Inferior parietal cortex (tissue), 1 donor: Measurements from ENCODE around the gene NAV1.
"Not testable (repeated sequence)": the region's sequence is repeated elsewhere in the genome, so short reads cannot be mapped to it uniquely, and the experiment has no call there.

ENCODE experiments used
- DNase-seq: peaks from one replicate; pipeline ENCODE4 v3.0.0-alpha.2; 2016; ENCODE audit errors: extremely low spot score

The NAV1 gene

DNA sequence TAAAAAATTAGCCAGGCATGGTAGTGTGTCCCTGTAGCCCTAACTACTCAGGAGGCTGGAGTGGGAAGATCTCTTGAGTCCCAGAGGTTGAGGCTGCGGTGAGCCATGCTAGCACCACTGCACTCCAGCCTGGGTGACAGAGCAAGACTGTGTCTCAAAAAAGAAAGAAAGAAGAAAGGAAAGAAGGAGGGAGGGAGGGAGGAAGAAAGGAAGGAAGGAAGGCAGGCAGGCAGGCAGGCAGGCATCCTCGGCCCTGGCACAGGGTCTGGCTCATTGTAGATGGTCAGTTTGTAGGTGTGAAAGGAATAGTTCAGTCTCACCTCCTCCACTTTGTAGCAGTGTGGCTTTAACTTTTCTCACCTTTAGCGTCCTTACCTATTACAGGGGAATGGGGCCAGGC is 25.0 kb downstream of the NAV1 start:
- DNase-seq: no peak

DNA sequence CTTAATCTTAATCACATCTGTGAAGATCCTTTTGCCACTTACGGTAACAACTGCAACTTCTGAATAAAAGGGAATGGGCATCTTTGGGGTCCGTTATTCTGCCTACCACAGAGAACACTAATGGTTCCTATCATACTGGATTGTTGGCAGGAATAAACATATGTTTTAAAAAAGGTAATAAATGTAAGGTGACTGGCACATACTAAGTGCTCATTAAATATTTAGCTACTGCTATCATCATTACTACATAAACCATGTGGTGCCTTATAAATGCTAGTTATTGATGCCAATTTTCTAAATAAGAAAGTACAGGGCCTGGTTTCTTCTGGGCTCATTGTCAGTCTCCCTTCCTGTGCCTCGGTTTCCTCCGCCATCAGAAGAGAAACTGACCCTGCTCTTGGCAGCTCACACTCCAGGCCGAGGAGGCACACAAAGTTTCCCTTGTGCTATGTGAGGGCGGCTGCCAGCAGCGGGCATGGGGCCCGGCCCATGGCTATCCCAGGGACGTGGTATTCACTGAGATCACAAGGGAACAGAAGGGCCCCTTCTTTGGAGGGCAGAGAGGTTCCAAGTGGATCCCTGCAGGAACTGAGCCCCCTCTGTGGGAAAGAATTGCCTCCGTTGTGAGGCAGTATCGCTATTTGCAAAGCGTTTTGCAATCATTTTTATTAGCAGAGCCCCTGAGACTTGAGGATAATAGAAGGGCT is 26.2 kb downstream of the NAV1 start:
- DNase-seq: peak; percentile 89

DNA sequence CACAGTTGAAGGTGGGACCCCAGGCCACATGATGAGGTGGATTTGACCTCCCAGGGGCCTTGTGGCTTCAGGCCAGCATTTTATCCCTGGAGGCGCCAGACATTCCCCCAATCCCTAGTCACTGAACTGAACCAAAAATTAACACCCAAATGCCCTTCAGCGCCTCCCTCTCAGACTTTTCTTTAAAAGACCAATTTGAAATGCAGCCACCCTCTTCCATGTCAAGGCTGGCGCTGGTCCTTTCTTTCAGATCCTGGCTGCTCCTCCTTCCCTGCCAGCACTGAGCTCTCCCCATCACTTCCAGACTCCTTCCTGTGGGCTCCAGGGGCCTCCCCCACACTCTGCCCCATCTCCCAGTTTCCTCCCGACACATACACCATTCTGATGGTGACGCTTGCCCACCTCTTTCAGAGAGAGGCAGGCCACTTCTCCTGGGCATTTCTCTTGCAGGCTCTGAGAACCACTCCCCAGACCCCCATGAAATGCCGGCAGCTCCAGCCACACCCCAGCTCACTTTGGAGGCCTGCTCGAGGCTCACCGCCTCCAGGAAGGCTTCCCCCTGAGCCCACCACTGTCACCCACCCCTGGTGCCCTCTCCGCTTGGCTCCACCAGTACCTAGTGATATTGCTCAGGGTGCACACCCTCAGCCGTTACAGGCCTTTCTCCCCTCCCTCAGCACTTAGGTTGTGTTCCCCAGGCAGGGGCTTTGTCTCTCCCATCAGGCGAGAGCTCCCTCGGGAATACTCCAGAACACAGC is 27.0 kb downstream of the NAV1 start:
- DNase-seq: peak; percentile 56

DNA sequence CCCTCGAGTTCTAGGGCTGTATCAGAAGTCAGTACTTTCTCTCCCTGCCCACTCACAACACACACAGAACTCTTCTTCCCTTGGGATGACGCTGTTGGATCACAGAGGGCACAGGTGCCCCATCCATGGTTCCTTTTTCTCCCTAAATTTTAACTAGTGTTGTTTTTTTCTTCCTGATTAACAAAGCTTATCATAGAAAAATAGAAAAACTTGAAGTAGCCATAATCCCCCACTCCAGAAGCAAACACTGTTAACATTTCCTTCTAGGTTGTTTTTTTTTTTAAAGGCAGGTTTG is 27.5 kb downstream of the NAV1 start:
- DNase-seq: no peak

DNA sequence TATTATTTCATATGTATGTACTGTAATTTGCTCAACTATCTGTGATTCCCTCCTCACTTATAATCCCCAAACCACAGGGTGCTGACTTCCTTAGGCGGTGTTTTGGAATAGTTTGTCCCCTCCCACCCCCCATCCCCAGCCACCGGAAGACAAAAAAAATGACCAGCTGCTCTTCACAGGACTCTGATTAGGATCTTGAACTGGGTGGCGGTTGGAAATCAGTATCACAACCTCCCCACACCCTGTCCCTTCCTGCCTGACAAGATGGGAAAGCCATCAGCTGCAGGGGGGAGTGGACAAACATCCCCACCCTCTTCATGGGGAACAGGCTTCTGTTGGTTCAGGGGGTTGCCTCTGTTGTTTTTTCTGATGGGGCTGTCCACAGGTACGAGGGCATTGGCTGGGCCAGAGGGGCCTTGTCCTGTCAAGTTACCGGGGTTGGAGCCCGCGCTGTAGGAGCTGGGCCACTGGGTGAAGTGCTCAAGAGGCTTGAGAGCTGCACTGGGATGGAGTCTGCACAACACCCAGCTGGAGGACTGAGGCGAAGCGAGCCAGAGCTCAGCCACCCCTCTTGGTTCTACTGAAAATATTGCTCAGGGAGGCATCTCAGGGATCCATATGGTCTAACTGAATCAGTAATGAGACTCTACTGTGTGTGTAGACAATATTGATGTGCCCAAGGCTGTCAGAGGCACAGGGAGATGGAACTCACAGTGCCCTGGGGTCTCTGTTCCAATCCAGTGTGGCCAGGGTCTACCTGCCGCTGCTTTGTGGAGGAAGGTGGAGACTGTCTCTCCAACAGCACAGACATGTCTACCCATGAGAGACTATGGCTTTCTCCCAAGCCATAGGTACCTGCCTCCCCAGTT is 28.2 kb downstream of the NAV1 start:
- DNase-seq: no peak

DNA sequence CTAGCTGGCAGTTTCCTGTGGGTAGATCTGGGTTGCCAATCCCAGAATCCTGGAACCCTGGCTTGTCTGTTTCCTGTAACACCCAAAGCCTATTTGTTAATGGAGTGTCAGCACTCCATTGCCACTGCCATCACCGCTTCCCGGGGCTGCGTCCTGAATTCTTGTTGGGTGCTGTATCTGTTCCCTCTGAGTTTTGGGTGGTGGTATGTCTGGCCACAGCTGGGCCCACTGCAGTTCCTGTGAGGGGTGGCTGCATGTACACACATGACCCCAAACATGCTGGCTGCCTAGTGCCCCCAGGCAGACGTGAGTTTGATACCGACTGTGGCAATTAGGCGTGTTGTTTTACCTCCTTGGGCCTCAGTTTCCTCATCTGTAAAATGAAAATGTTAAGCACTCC is 29.3 kb downstream of the NAV1 start:
- no peak for DNase-seq

DNA sequence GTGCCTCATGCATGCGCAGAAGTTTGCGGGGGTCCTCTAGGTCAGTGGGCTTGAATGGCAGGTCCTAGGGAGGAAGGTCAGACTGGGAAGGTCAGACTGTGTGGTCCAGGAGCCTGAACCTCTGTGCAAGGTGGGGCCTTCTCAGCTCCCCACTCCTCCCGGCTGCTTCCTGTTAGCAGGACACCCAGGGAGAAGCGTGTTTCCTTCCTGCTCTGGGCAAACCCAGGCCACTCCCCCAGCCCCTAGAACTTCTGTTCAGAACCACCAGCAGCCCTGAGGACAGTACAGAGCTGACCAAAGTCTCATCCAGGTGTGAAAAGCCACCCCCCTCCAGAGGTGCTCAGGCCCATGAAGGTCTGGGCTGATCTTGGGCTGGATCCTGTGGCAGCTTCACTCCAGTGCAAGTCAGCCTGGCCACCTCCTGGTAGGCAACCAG is 29.9 kb downstream of the NAV1 start:
- no peak for DNase-seq

DNA sequence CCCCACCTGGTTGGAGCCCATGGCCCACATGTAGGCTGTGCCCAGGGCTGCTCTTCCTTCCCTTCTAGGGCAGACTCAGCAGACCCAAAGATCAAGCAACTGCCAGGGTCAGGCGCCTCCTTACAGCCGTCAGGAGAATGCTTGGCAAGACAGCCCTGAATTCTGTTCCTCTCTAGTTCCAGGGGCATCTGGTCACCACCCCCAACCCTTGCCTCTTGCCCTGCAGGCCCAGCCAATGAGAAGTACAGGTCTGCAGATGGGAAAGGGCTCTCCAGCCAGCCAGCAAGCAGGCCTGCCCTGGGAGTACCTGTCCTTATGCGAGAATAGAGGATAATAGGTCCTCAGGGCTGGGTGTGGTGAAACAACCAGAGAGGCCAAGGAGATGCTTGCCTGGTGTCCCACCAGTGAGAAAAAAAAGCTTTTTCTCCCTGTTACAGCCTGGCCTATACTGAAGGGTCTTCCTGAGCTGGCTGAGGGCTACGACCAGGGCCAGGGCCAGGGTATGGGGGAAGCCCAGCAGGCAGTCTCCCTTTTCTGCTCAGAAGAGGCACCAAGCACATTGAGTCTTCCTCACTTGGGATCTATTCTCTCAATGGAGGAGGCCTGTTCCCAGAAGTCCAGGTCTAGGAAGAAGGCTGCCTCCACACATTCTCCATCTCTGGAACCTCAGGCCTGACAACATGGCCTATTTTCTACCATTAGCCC is 31.4 kb downstream of the NAV1 start:
- DNase-seq: no peak

DNA sequence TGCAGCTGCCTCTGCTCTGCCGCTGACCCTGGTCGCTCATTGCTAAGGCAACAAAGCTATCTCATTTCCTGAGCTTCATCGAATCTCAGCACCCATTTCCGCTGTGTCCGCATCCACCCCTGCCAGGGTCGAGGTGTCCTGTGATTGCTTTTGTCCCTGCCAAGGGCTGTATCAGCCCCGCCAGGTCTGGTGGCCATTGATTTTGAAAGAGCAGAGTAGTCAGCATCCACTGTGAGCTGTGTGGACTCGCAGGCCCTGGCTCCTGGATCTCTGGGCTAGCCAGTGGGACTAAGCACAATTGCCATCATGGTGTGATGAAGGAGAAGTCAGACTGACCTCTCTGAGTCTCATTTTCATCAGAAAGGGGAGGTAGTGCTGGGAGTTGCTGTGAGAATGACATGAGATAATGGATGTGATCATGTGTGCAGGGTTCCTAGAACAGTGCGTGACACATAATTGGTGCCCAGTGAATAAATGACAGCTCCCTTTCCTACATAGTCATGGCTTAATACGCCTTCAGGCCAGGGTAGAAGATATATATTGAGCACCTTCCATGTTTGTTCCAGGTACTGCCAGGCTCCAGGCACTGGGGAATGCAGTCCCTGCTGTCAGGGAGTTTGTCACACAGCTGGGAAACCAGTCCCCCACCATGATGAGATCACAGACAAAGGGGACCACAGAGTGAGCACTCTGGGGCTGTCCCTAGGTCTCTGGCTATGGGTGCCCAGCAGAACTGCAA is 32.1 kb downstream of the NAV1 start:
- DNase-seq: no peak

DNA sequence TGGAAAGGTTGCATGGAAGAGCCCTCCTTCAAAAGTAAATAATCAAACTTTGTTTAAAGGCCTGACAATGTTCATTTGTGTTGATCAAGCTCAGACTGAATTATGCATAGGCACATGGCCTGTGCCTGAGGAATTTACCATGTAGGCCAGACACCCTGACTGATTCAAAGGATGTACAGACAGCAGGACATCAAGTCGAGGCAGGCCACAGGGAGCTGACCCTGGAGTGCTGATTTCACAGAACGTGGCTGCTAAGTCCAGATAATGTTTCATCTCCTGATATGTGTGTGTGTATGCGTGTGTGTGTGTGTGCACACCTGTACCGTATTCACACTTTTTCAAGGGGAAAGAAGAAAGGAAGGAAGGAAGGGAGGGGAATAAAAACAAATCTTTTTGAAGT is 34.1 kb downstream of the NAV1 start:
- DNase-seq: no peak

DNA sequence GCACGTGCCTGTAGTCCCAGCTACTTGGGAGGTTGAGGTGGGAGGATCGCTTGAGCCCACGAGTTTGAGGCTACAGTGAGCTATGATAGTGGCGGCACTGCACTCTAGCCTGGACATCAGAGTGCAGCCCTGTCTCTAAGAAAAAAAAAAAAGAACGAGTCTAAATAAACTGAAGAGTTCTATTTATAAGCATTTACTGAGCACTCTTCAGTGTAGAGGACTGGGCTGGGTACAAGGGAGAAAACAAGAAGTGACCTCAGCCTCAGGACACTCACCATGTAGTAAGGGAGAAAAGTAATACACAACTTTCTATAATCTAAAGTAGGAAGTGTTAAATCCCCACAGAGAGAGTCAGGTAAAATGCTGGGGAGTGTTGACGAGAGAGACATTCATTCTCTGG is 35.0 kb downstream of the NAV1 start:
- no peak for DNase-seq

DNA sequence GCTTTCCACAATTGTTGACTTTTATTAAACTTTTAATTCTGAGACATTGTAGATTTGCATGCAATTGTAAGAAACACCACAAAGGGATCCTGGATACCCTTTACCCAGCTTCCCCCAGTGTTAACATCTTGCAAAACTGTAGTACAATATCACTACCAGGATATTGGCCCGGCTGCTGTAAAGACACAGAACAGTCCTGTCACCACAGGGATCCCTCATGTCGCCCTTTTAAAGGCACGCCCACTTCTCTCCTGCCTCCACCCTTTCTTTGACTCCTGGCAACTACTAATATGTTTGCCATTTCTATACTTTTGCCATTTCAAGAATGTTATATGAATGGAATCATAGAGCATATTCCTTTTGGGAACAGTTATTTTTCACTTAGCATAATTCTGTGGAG is 37.0 kb downstream of the NAV1 start:
- no peak for DNase-seq

DNA sequence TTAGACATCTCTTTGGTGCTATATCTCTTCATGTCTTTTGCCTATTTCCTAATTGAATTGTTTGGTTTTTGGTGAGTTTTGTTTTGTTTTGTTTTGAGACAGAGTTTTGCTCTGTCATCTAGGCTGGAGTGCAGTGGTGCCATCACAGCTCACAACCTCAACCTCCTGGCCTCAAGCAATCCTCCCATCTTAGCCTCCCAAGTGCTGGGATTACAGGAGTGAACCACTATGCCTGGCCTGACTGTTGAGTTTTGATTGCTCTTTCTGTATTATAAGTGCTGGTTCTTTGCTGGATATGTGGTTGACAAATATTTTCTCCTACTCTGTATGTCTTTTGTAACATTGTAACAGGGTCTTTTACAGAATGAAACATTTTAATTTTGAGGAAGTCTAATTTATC is 38.0 kb downstream of the NAV1 start:
- DNase-seq: no peak

DNA sequence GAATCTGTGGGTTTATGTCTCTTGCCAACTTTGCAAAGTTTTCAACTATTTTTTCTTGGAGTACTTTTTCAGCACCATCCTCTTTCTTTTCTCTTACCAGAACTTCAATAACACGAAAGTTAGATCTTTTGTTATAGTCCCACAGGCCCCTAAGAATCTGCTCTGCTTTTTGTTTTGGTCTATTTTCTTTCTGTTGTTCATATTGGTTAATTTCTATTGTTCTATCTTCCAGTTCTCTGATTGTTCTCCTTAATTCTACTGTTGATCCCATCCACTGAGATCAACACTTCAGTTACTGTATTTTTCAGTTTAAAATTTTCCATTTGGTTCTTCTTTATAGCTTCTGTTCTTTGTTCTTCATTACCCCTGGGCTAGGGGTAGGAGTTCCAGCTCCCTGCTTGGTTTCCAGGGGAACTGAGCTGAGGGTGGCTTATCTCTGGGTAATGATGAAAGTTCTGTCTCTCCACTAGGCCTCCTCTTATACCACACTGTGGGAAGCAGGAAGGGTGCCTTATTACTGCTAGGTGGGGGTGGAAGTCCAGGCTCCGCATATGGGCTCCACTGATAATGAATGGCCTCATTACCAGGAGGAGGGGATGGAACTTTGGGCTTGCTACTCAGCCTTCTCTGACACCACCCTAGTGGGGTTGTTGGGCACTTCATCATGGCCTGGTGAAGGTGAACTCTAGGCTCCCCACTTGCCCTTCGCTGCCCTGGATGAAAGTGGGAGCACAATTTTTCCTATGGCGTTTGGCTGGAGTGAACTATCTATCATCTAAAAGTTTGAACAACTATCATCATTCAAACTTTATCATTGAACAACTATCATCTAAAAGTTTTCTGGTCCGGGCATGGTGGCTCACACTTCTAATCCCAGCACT is 39.3 kb downstream of the NAV1 start:
- no peak for DNase-seq

DNA sequence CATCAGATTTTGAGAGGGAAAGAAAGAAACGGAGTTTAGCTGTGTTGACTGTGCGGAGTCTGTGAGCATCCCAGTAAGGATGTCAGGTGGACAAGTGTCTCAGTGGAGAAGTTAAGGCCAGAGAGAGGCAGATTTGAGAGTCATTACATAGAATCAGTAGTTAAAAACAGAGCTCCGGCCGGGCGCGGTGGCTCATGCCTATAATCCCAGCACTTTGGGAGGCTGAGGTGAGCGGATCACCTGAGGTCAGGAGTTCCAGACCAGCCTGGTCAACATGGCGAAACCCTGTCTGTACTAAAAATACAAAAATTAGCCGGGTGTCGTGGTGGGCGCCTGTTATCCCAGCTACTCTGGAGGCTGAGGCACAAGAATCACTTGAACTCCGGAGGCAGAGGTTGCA is 42.4 kb downstream of the NAV1 start:
- not testable (repeated sequence) for DNase-seq

DNA sequence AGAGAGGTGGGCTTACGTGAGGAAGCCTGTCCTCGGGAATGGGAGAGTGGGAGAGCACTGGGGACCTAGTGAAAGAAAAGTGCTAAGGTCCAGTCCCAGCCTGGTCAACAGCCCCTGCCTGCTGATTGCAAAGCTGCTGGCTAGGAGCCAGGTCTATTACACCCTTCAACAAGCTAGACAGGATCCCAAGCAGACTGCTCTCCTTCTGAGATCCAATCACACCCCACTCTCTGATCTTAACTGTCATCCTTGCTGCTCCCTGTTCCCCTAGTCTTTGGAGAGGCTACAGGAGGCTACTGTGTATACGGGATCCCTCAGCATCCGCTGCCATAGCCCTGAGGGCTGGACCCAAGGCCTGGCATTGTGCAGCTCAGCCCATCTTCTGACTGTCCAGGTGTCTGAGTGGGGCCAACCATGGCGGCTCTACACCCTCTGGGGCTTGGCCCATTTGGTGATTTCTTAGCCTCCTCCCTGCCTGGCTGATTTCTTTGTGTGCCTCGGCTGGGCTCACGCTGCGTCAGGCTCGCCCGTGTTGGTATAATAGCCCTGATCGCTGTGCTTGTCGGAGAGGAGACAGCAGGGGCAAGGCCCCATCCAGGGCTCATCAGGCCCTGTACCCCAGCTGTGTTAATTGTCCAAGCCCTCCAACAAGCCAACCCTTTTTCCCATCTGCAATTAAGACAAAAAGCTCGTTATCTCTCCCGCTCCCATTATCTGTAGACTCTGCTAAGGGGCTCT is 43.9 kb downstream of the NAV1 start:
- DNase-seq: no peak

DNA sequence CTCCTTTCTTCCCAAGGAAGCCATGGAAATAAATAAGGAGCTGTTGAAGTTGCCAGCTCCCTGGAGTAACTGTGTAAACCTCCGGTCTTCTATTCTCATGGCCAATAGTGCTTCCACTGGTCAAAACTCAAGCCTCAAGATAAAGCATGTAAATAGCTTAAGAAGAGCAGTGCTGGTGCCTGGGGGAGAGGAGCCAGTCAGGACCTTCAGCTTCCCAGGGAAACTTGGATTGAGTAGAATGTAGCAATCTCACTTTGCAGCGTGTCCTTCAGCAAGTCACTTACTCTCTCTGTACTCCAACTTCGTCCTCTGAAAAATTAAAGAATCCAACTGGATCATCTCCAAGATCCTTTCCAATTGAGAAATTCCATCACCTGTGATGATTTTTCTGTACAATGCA is 44.7 kb downstream of the NAV1 start:
- DNase-seq: no peak

DNA sequence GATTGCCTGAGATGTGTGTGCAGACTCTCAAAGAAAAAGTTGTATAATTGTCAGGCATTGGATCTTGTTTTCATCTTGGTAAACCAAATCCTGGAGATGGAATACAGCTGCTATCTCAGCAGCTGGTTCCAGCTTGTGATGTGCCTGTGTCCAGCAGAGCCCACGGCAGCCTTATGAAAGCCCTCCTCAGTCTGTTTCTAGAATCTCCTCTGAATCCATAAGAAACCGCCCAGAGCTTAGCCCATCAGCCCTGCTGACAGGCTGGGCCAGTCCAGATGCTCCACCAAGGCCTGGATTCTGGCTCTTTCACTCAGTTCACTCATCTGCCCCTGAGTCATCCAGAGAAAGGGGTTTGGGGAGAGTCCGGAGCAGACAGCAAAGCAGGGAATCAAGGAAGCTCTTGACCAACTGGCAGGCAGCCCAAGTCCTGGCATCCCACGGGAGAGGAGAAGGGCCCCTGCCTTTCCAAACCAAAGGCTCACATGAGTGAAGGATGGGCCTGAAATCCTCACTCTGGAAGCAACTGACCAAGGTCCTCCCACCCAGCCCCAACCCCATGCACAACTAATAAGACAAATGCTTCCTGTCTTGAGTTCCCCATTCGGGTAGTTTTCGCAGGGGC is 45.7 kb downstream of the NAV1 start:
- DNase-seq: no peak

DNA sequence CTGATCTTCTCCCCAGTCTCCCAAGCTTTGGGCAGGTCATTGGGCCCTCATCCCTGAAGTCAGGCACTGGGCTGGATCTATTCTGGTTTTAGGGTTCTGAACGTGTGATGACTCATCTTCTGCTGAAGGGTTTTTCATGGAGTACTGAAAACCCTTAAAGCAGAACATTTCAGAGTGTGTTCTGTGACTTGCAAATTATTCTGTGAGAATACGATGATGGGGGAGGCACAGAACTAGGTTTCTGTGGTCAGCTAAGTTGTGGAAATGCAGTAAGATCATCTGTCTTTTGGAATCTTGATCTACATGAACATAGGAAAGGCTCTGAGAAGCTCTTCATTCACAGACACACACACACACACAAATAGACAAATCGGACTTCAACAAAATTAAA is 46.2 kb downstream of the NAV1 start:
- no peak for DNase-seq
